ENCODE data around the gene CLCA1.

CLCA1 gene

GRCh38 chr1:86468501-86468977 lies at the start of gene CLCA1:
TSS of gene CLCA1 (plus strand) at chr1:86468927. CDS start at chr1:86468972, 45 bp downstream.
- no peak for DNase-seq (ENCODE audit: low read depth)
- no peak within 1 kb of the TSS for H3K4me3 ChIP-seq (ENCODE audit: low read depth, low read length)
- TF ChIP-seq CTCF (IDR thresholded peaks at IDR 0.05; ENCODE audit: low read depth, low read length): no peak
- no peak for TF ChIP-seq MYC (IDR thresholded peaks at IDR 0.05; ENCODE audit: low read depth, low read length)

GRCh38 chr1:86419277-86419903 lies 49.3 kb upstream of the CLCA1 start:
- peak; percentile 71 for TF ChIP-seq CTCF (IDR thresholded peaks at IDR 0.05; ENCODE audit: low read depth, low read length)
- no peak for TF ChIP-seq MAX (IDR thresholded peaks at IDR 0.05; ENCODE audit: low read depth, low read length)
- no peak for TF ChIP-seq MYC (IDR thresholded peaks at IDR 0.05; ENCODE audit: low read depth, low read length)
- no peak for TF ChIP-seq POLR2A (IDR thresholded peaks at IDR 0.05; ENCODE audit: extremely low read depth, insufficient read length)
- peak; percentile 67 for DNase-seq (ENCODE audit: low read depth)
- H3K4me3 ChIP-seq (ENCODE audit: low read depth, low read length): no peak overlapping the region

GRCh38 chr1:86421601-86422280 lies 47.0 kb upstream of the CLCA1 start:
- no peak for DNase-seq (ENCODE audit: low read depth)
- no peak overlapping the region for H3K4me3 ChIP-seq (ENCODE audit: low read depth, low read length)
- TF ChIP-seq MAX (IDR thresholded peaks at IDR 0.05; ENCODE audit: low read depth, low read length) (no peak), POLR2A (IDR thresholded peaks at IDR 0.05; ENCODE audit: extremely low read depth, insufficient read length) (no peak), CTCF (IDR thresholded peaks at IDR 0.05; ENCODE audit: low read depth, low read length) (no peak), MYC (IDR thresholded peaks at IDR 0.05; ENCODE audit: low read depth, low read length) (no peak)

GRCh38 chr1:86423473-86423872 lies 45.3 kb upstream of the CLCA1 start:
- TF ChIP-seq POLR2A (IDR thresholded peaks at IDR 0.05; ENCODE audit: extremely low read depth, insufficient read length): no peak
- no peak for TF ChIP-seq CTCF (IDR thresholded peaks at IDR 0.05; ENCODE audit: low read depth, low read length)
- TF ChIP-seq MYC (IDR thresholded peaks at IDR 0.05; ENCODE audit: low read depth, low read length): no peak
- TF ChIP-seq MAX (IDR thresholded peaks at IDR 0.05; ENCODE audit: low read depth, low read length): no peak
- no peak for DNase-seq (ENCODE audit: low read depth)
- no peak overlapping the region for H3K4me3 ChIP-seq (ENCODE audit: low read depth, low read length)

GRCh38 chr1:86423873-86424272 lies 44.9 kb upstream of the CLCA1 start, which contains the start of gene CLCA2:
TSS of gene CLCA2 (plus strand) at chr1:86424171. CDS start at chr1:86424248, 77 bp downstream.
- no peak for TF ChIP-seq CTCF (IDR thresholded peaks at IDR 0.05; ENCODE audit: low read depth, low read length)
- no peak for TF ChIP-seq MAX (IDR thresholded peaks at IDR 0.05; ENCODE audit: low read depth, low read length)
- no peak for DNase-seq (ENCODE audit: low read depth)
- no peak within 1 kb of the TSS for H3K4me3 ChIP-seq (ENCODE audit: low read depth, low read length)
